Body of pancreas (tissue), 4 donors: ENCODE measurements around the gene MYO7B. TPM values are rescaled to one million over a fixed set of nuclear protein-coding genes. Genes with fewer than 3 reads are reported as not detected.

Experiments
- ATAC-seq: fragments of 150-250 bp; one replicate; pipeline ENCODE4 v1.9.1; 2016
- DNase-seq, 4 donors: peaks; one replicate each; pipeline ENCODE4 v3.0.0-alpha.2; 2019
- H3K27ac ChIP-seq, 4 donors: fragments of 200-600 bp; sonication (generic); 1 replicate in 3 of 4; 2 replicates in 1 of 4; pipeline versions ENCODE4 v1.5.1 to v1.6.1; 2016 to 2019; ENCODE audit warnings: mild to moderate bottlenecking in 1 of 4, mixed read lengths in 1 of 4, moderate library complexity in 1 of 4
- H3K27me3 ChIP-seq, 2 donors: fragments of 200-600 bp; sonication (generic); one replicate each; pipeline ENCODE4 v1.6.0; 2016; ENCODE audit warnings: mild to moderate bottlenecking in 1 of 2
- H3K36me3 ChIP-seq, 2 donors: fragments of 200-600 bp; sonication (generic); replicated peaks in 1 of 2; 2 replicates each; pipeline ENCODE4 v1.5.1; 2016; ENCODE audit warnings: low read depth in 2 of 2; ENCODE audit not compliant: insufficient read depth in 1 of 2
- H3K4me1 ChIP-seq: fragments of 200-600 bp; sonication (generic); one replicate; pipeline ENCODE4 v1.6.0; 2016
- H3K4me3 ChIP-seq, 2 donors: fragments of 200-600 bp; sonication (generic); 1 replicate in 1 of 2; 2 replicates in 1 of 2; pipeline ENCODE4 v1.5.1; 2016 to 2019
- H3K9me3 ChIP-seq, 3 donors: fragments of 200-600 bp; sonication (generic); 1 replicate in 2 of 3; 2 replicates in 1 of 3; pipeline ENCODE4 v1.5.1; 2016
- POLR2A ChIP-seq, 3 donors: fragments of 450-650 bp; IDR thresholded peaks; one replicate each; pipeline ENCODE4 v1.6.1; 2016; ENCODE audit warnings: antibody characterized with exemption in 3 of 3, mild to moderate bottlenecking in 2 of 3
- WGBS, 2 donors: methylation state at CpG; one replicate each; pipeline ENCODE4 v1.1.5; 2017; 5-methylcytosine and 5-hydroxymethylcytosine counted together
- intact Hi-C: fragments of 100-400 bp; cut with DNase I; formaldehyde crosslinking; loops from one replicate; pipeline ENCODE4 v1.15.1; 2023
- total RNA-seq, 2 donors: library from RNA; depleted of rRNA; stranded (reverse); fragments of >200 nt; gene quantifications; one replicate each; pipeline ENCODE4 v1.1.0, GENCODE V29; 2016
- TF ChIP-seq, protein P1 (sequence below), 7 experiments: fragments of 450-650 bp in 4 of 7; fragments of 200-600 bp in 3 of 7; sonication (generic) in 3 of 7; IDR thresholded peaks; one replicate each; pipeline ENCODE4 v1.5.1; 2016 to 2019; ENCODE audit warnings: antibody characterized with exemption in 7 of 7

MYO7B gene
- total RNA-seq, 2 donors from 2014 or later = 0.33 to 1.8 TPM

DNA sequence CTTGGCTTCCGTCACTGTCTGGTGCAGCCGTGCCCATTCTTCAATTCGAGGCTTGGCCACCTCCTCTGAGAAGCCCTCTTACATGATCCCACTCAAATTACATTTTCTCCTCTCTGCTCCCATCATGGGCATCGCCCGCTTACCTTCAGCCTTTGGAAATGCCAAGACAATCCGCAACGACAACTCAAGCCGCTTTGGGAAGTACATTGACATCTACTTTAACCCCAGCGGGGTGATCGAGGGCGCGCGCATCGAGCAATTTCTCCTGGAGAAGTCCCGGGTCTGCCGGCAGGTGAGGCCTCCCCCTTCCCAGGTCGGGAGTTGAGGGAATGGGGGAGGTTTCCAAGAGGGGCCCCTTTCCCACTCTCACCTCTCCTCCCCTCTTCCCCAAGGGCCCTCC lies 38.3 kb downstream of the MYO7B start:
- DNase-seq = no peak
- no peak overlapping the region for H3K4me3 ChIP-seq
- no peaks in the 10 kb centered on the region for H3K36me3 ChIP-seq
- intact Hi-C loops = no loop called here
- no peaks in the 10 kb centered on the region for H3K4me1 ChIP-seq
- H3K9me3 ChIP-seq = no peaks in the 10 kb centered on the region
- H3K27me3 ChIP-seq = no peaks in the 10 kb centered on the region
- no peak for ATAC-seq
- WGBS, 2 donors = 84 to 92% methylated on average over 10 to 17 of the region's 17 CpGs
- no peak for TF ChIP-seq POLR2A (IDR thresholded peaks at IDR 0.05)
- TF ChIP-seq, protein P1, sequence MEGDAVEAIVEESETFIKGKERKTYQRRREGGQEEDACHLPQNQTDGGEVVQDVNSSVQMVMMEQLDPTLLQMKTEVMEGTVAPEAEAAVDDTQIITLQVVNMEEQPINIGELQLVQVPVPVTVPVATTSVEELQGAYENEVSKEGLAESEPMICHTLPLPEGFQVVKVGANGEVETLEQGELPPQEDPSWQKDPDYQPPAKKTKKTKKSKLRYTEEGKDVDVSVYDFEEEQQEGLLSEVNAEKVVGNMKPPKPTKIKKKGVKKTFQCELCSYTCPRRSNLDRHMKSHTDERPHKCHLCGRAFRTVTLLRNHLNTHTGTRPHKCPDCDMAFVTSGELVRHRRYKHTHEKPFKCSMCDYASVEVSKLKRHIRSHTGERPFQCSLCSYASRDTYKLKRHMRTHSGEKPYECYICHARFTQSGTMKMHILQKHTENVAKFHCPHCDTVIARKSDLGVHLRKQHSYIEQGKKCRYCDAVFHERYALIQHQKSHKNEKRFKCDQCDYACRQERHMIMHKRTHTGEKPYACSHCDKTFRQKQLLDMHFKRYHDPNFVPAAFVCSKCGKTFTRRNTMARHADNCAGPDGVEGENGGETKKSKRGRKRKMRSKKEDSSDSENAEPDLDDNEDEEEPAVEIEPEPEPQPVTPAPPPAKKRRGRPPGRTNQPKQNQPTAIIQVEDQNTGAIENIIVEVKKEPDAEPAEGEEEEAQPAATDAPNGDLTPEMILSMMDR (IDR thresholded peaks at IDR 0.05) = no peak
- H3K27ac ChIP-seq = no peak overlapping the region

DNA sequence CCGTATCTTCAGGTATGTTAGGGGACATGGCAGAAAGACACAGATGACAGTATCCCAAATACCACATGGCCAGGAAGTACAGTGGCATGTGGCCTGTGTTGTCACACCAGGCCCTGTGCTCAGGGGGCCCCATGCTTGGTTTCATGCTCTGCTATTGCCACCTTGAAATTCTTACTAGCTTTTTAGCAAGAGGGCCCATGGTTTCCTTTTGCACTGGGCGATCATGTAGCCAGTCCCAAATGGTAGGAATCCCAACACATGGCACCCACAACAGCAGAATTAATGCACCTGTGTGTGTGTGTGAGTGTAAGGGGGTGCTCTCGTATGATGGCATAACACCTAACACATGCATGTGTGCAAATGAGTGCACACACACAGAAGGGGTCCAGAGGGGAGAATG lies 39.2 kb downstream of the MYO7B start:
- H3K4me1 ChIP-seq = no peaks in the 10 kb centered on the region
- DNase-seq (no peak), ATAC-seq (no peak)
- no peaks in the 10 kb centered on the region for H3K9me3 ChIP-seq
- H3K4me3 ChIP-seq = no peak overlapping the region
- H3K27me3 ChIP-seq = no peaks in the 10 kb centered on the region
- intact Hi-C loops = no loop called here
- H3K27ac ChIP-seq = no peak overlapping the region
- TF ChIP-seq POLR2A (IDR thresholded peaks at IDR 0.05) = no peak
- TF ChIP-seq, protein P1 (IDR thresholded peaks at IDR 0.05) = no peak
- no peaks in the 10 kb centered on the region for H3K36me3 ChIP-seq
- WGBS, 2 donors = 75 to 87% methylated on average over 3 of the region's 3 CpGs

DNA sequence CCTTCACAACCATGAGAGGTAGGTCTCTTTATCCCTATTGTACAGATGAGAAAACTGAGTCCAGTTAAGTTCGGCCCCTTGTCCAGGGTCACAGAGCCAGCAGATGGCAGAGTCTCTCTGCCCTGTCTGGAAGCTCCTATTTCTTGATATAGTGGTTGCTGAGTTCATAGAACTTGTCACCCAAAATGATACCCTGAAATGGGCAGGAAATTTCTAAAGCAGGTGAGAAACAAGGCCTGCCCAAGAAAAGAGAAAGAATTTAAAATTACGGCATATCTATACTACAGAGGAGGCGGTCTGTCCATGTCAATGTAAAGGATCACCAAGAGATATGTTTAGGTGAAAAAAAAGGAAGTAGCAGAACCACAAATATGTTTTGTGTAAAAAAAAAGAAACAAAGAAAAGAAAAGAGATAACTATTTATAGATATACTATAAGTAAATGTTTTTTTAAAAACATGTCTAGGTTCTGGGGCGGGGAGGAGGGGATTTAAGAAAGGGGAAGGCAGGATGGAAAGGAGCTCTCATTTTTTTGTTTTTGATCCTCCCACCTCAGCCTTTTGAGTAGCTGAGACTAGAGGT lies 39.8 kb downstream of the MYO7B start:
- intact Hi-C loops = no loop called here
- TF ChIP-seq, protein P1 (IDR thresholded peaks at IDR 0.05) = no peak
- TF ChIP-seq POLR2A (IDR thresholded peaks at IDR 0.05) = no peak
- no peak overlapping the region for H3K4me3 ChIP-seq
- 73 to 92% methylated on average over 4 of the region's 4 CpGs for WGBS, 2 donors
- H3K36me3 ChIP-seq = no peaks in the 10 kb centered on the region
- H3K9me3 ChIP-seq = no peaks in the 10 kb centered on the region
- no peaks in the 10 kb centered on the region for H3K27me3 ChIP-seq
- no peak for ATAC-seq
- no peak overlapping the region for H3K27ac ChIP-seq
- no peak for DNase-seq
- no peaks in the 10 kb centered on the region for H3K4me1 ChIP-seq

DNA sequence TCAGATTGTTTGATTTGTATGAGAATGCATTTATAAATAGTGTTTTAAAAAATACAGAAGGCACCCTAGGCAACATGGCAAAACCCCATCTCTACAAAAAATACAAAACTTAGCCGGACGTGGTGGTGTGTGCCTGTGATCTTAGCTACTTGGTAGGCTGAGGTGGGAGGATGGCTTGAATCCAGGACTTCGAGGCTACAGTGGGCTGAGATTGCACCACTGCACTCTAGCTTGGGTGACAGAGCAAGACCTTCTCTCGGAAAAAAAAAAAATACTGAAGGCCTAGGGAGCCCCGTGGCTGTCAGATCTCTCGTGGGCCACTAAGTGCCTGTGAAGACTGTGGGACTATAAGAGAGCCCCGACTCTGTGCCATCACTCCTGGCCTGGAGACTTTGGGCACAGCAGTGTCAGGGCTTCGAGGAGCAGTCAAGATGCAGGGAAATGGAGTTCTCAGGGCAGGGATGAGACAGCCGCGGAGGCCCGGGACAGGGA lies 40.5 kb downstream of the MYO7B start:
- H3K4me3 ChIP-seq = no peak overlapping the region
- no peaks in the 10 kb centered on the region for H3K27me3 ChIP-seq
- no peaks in the 10 kb centered on the region for H3K4me1 ChIP-seq
- H3K27ac ChIP-seq = no peak overlapping the region
- 62 to 63% methylated on average over 7 to 11 of the region's 11 CpGs for WGBS, 2 donors
- no peak for TF ChIP-seq POLR2A (IDR thresholded peaks at IDR 0.05)
- TF ChIP-seq, protein P1 (IDR thresholded peaks at IDR 0.05) = no peak
- no peak for DNase-seq
- intact Hi-C loops = no loop called here
- no peaks in the 10 kb centered on the region for H3K36me3 ChIP-seq
- no peak for ATAC-seq
- H3K9me3 ChIP-seq = no peaks in the 10 kb centered on the region
